HG03439 (cell line): Measurements from ENCODE around the gene SLC13A4.
"Not testable (repeated sequence)": the region's sequence is repeated elsewhere in the genome, so short reads cannot be mapped to it uniquely, and the experiment has no call there.

Source experiments
- ATAC-seq: cut with Tn5 transposase; IDR thresholded peaks from one replicate; pipeline ENCODE4 v1.9.1; 2021; ENCODE audit warnings: mild to moderate bottlenecking, moderate library complexity; ENCODE audit not compliant: unreplicated experiment

Gene SLC13A4

GRCh38 chr7:135666846-135667245, 61.1 kb downstream of the SLC13A4 start:
- ATAC-seq = no peak

DNA sequence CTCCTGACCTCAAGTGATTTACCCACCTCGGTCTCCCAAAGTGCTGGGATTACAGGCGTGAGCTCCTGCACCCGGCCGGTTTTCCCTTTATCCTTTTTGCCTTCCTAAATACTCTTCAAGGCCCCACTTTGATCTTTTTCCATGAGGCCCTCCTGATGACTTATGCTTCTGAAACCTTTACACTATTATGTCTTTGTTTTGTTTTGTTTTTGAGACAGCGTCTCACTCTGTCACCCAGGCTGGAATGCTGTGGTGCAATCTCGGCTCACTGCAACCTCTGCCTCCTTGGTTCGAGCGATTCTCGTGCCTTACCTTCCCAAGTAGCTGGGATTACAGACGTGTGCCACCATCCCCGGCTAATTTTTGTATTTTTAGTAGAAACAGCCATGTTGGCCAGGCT, 61.8 kb downstream of the SLC13A4 start:
- no peak for ATAC-seq

DNA sequence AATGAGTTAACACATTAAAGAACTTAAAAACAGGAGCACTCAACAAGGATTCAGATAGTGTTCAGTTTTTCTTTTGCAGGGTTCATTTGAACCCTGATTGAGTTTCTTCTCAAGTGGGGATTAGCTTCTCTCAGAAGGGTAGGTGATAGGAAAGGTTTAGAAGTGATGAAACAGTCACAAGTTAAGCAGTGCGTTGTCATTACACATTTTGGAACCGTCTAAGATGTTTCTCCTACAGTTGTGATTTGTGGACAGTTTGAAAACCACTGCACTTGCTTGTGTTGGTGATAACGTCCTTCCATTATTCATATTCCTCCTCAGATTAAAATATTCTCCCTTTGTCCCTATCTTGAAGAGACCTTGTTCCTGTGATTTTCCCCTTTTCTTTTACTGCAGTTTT, 62.9 kb downstream of the SLC13A4 start:
- ATAC-seq = no peak

GRCh38 chr7:135664046-135664589, 63.9 kb downstream of the SLC13A4 start:
- ATAC-seq = no peak

GRCh38 chr7:135662373-135663114, 65.4 kb downstream of the SLC13A4 start, which contains the start of gene STMP1:
Gene STMP1, plus strand, starts transcription at chr7:135662514.
- ATAC-seq = peak; percentile 94

GRCh38 chr7:135662123-135662372, 65.9 kb downstream of the SLC13A4 start:
- peak; percentile 28 for ATAC-seq

GRCh38 chr7:135661311-135662122, 66.5 kb downstream of the SLC13A4 start:
- no peak for ATAC-seq

- no peak for ATAC-seq
These were observed 68.7 kb downstream of the SLC13A4 start for GRCh38 chr7:135659159-135659846.

- no peak for ATAC-seq
These were observed 69.4 kb downstream of the SLC13A4 start for GRCh38 chr7:135658564-135658963.

GRCh38 chr7:135653340-135654080, 74.5 kb downstream of the SLC13A4 start:
- no peak for ATAC-seq

DNA sequence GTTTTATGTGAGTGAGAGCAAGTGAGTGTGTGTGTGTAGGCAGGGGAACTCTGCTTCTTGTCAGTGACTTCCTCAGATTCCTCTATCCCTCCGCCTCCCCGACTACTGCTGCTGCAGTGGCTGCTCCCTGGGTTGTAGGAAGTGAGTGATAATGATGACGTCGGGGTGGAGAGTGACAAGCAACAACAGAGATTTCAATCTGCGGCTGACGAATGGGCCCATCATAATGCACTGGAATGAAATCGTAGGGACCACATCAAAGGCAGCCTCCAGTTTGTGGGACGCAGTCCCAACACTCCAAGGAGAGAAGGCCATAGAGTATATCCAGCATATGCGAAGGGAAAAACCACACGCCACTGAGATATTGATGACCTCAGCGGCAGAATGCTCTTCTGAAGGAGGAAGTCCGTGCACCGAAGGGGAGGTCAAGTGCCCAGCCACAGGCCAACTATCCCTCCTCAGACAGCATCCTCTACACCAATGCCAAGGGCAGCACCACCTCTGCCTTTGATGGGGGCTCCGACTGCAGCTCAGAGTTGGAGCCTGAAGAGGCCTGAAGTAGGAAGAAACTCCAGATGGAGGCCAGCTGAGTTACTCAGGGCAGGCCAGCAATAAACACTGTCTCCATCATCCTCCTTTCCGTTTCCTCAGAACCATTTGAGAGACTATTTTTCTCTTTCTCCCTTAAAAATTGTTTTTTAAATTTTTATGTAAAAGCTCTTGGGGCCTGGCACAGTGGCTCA, 77.0 kb downstream of the SLC13A4 start:
- no peak for ATAC-seq

GRCh38 chr7:135648235-135648634, 79.8 kb downstream of the SLC13A4 start:
- no peak for ATAC-seq

- no peak for ATAC-seq
These were observed 80.2 kb downstream of the SLC13A4 start for GRCh38 chr7:135647755-135648154.

DNA sequence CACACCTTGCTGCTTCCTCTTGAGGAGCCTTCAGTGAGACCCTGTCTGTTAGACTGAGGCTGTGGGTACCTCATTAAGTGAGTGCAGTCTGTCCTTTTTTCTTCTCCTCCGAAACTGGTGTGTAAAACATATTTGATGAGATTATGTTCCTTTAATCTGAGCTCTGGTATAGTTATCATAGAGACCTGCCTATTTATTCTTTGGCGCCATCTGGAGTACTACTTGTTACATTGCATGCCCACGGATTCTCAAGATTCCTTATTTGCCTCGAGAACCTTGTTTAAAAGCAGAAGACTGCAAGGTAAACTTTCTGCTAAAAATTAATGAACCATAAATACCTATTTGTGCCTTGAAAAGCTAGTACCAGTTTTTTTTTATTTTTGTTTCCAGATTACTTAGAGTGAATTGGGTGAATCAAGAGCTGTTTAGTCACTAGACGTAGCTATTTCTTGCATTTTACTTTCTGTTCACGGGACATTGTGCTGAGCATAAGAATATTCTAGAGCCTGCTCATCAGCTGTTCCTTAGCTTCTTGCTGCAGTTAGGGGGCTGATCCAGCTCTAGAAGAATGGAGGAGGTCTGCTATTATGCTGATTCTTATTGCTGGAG, 82.6 kb downstream of the SLC13A4 start:
- ATAC-seq = peak; percentile 55

- no peak for ATAC-seq
These were observed 83.3 kb downstream of the SLC13A4 start for GRCh38 chr7:135644729-135645128.

- no peak for ATAC-seq
These were observed 83.8 kb downstream of the SLC13A4 start for GRCh38 chr7:135644154-135644553.

DNA sequence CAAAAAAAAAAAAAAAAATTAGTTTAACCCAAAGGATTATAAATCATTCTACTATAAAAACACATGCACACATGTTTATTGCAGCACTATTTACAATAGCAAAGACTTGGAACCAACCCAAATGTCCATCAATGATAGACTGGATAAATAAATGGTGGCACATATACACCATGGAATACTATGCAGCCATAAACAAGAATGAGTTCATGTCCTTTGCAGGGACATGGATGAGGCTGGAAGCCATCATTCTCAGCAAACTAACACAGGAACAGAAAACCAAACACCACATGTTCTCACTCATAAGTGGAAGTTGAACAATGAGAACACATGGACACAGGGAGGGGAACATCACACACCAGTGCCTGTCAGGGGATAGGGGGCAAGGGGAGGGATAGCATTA, 88.3 kb downstream of the SLC13A4 start:
- not testable (repeated sequence) for ATAC-seq

- ATAC-seq = no peak
These were observed 93.7 kb downstream of the SLC13A4 start for GRCh38 chr7:135634191-135634878.
